ENCODE data around the gene FBXO2. TPM values are rescaled to one million over a fixed set of nuclear protein-coding genes. Genes with fewer than 3 reads are reported as not detected.
A peak's percentile ranks its signal among the peaks of the same experiment; 100 is the strongest.

FBXO2 gene
- total and polyA plus RNA-seq, 9 of the 15 experiments (the other 6 are each of a cell fraction or from before 2014, with no cell fraction given): 0.04 to 1.9 (median 0.27) TPM

DNA sequence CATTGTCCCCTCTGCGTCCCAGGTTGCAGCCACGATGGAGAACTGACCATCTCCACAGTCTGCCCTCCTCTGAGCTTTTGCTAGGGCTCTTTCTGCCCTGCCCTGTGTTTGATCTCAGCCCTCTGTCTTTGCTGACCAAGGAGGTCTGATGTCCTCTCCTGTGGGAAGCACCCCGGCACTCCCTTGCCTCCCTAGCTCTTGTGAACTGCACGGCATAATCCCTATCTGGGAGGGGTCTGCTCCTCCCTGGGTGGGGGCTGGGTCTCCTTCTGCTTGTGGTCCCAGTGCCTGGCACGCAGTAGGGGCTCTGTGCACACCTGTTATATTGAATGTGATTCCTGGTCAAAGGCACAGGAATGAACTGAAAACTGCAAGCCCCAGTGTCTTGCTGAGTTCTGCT lies 39.7 kb upstream of the FBXO2 start:
- in situ Hi-C loops (cut with MboI): no loop called here
- DNase-seq (ENCODE audit: extremely low read depth in 1 of 4, low spot score in 3 of 4): peak in 1 of 4 experiments; percentile 59
- Histone ChIP-seq H3K4me3 (no peak overlapping the region), H3K9me1 (ENCODE audit: control insufficient read depth, insufficient read depth, low read length) (no peaks in the 10 kb centered on the region), H3K79me2 (ENCODE audit: control insufficient read depth, insufficient read depth, low read length) (no peaks in the 10 kb centered on the region), H3K4me2 (ENCODE audit: insufficient read depth, low read length) (no peak overlapping the region; the same call in 1 of the 2 replicates), H3K9me3 (replicated peaks; ENCODE audit: control insufficient read depth, insufficient read depth, low read depth, low read length) (no peaks in the 10 kb centered on the region), H3K27me3 (ENCODE audit: control insufficient read depth in 2 of 2, insufficient read depth in 2 of 2, low read length in 2 of 2) (no peaks in the 10 kb centered on the region), H3K4me1 (replicated peaks in 1 of 2; ENCODE audit: control insufficient read depth in 2 of 2, insufficient read depth in 2 of 2, low read length in 2 of 2) (peaks cover 46 to 64% of the 10 kb centered on the region in 2 experiments), H3K27ac (ENCODE audit: extremely low read depth, low read depth, low read length) (no peak overlapping the region), H4K20me1 (replicated peaks; ENCODE audit: control insufficient read depth, insufficient read depth, low read length) (no peaks in the 10 kb centered on the region), H3K9ac (ENCODE audit: insufficient read depth in 1 of 2, low read depth in 2 of 2, low read length in 2 of 2) (peak overlapping the region; percentile 10 to 76; a peak in 2 of 4 replicates), H2AFZ (ENCODE audit: low read depth, low read length) (peak overlapping the region; percentile 78), H3K36me3 (ENCODE audit: control insufficient read depth, insufficient read depth, low read length) (no peaks in the 10 kb centered on the region)
- WGBS (ENCODE audit: insufficient coverage, low coverage, missing lambda C conversion rate): 18% methylated on average over 5 of the region's 5 CpGs
- peak; percentile 20 for ATAC-seq
- intact Hi-C loops (cut with micrococcal nuclease): loop anchor here (1.0 kb wide), 1 partner anchor 13 kb away; no protein-coding TSS in a partner anchor
- CTCF ChIA-PET (ENCODE audit: low intra/inter-chr PET ratio): no interaction called here
- BruUV-seq (replicated peaks): no TSS peak
- POLR2A ChIA-PET: interaction anchor here (0.7 to 2.2 kb wide), 9 partner anchors 8 to 649 kb away, joined by 3 to 13 read pairs (median 4); no protein-coding TSS in a partner anchor
- TF ChIP-seq ZKSCAN1 (IDR thresholded peaks at IDR 0.05; ENCODE audit: low read depth, low read length) (0 out of 2 replicates have a peak, but pooled peaks have one; percentile 15), RBBP5 (IDR thresholded peaks at IDR 0.05; ENCODE audit: borderline replicate concordance, insufficient read depth, low read length, poor library complexity, severe bottlenecking) (no peak)
- FAIRE-seq: peak; percentile 11

GRCh38 chr1:11693024-11693590 lies 38.9 kb upstream of the FBXO2 start:
- in situ Hi-C loops (cut with MboI) (no loop called here), intact Hi-C loops (cut with micrococcal nuclease) (loop anchor here (1.0 kb wide), 1 partner anchor 14 kb away; no protein-coding TSS in a partner anchor)
- POLR2A ChIA-PET: interaction anchor here (0.7 to 1.4 kb wide), 7 partner anchors 9 to 649 kb away, joined by 3 to 8 read pairs (median 4); no protein-coding TSS in a partner anchor
- ATAC-seq: peak; percentile 33
- H3K79me2 ChIP-seq (ENCODE audit: control insufficient read depth, insufficient read depth, low read length): no peaks in the 10 kb centered on the region
- peak overlapping the region in 1 of 2 experiments; percentile 76; a peak in 1 of 4 replicates for H3K9ac ChIP-seq (ENCODE audit: insufficient read depth in 1 of 2, low read depth in 2 of 2, low read length in 2 of 2)
- BruUV-seq (replicated peaks): no TSS peak
- DNase-seq (ENCODE audit: extremely low read depth in 1 of 4, low spot score in 3 of 4): peak; percentile 56 to 65 (median 60)
- H4K20me1 ChIP-seq (replicated peaks; ENCODE audit: control insufficient read depth, insufficient read depth, low read length): no peaks in the 10 kb centered on the region
- no peak overlapping the region for H3K4me3 ChIP-seq
- CTCF ChIA-PET (ENCODE audit: low intra/inter-chr PET ratio): no interaction called here
- peaks cover 42 to 57% of the 10 kb centered on the region in 2 experiments for H3K4me1 ChIP-seq (replicated peaks in 1 of 2; ENCODE audit: control insufficient read depth in 2 of 2, insufficient read depth in 2 of 2, low read length in 2 of 2)
- peak; percentile 87 for FAIRE-seq
- WGBS (ENCODE audit: insufficient coverage, low coverage, missing lambda C conversion rate): 15% methylated on average over 6 of the region's 6 CpGs
- H3K9me3 ChIP-seq (replicated peaks; ENCODE audit: control insufficient read depth, insufficient read depth, low read depth, low read length): no peaks in the 10 kb centered on the region
- H3K9me1 ChIP-seq (ENCODE audit: control insufficient read depth, insufficient read depth, low read length): no peaks in the 10 kb centered on the region
- H3K27me3 ChIP-seq (ENCODE audit: control insufficient read depth in 2 of 2, insufficient read depth in 2 of 2, low read length in 2 of 2): no peaks in the 10 kb centered on the region
- H2AFZ ChIP-seq (ENCODE audit: low read depth, low read length): peak overlapping the region; percentile 56
- H3K27ac ChIP-seq (ENCODE audit: extremely low read depth, low read depth, low read length): no peak overlapping the region
- no peak overlapping the region; the same call in 1 of the 2 replicates for H3K4me2 ChIP-seq (ENCODE audit: insufficient read depth, low read length)
- no peaks in the 10 kb centered on the region for H3K36me3 ChIP-seq (ENCODE audit: control insufficient read depth, insufficient read depth, low read length)
- TF ChIP-seq DACH1 (IDR thresholded peaks at IDR 0.05; ENCODE audit: partially characterized antibody) (no peak), NKRF (IDR thresholded peaks at IDR 0.05; ENCODE audit: borderline replicate concordance) (no peak), ZNF699 (CRISPR knock-in tag; IDR thresholded peaks at IDR 0.05; ENCODE audit: insufficient replicate concordance) (no peak), TCF7 (IDR thresholded peaks at IDR 0.05; ENCODE audit: borderline replicate concordance) (no peak), BRCA1 (IDR thresholded peaks at IDR 0.05) (no peak), BRCA1 (CRISPR knock-in tag; IDR thresholded peaks at IDR 0.05) (no peak), POLR2G (IDR thresholded peaks at IDR 0.05; ENCODE audit: low read depth, low read length) (no peak), PKNOX1 (IDR thresholded peaks at IDR 0.05) (no peak)
- TF ChIP-seq, protein P1, sequence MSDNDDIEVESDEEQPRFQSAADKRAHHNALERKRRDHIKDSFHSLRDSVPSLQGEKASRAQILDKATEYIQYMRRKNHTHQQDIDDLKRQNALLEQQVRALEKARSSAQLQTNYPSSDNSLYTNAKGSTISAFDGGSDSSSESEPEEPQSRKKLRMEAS (CRISPR knock-in tag; IDR thresholded peaks at IDR 0.05): 0 out of 2 replicates have a peak, but pooled peaks have one; percentile 12

All from K562 (cell line).